IMR-90 (cell line): ENCODE results near the gene MPL. TPM values are rescaled to one million over a fixed set of nuclear protein-coding genes. Genes with fewer than 3 reads are reported as not detected.

ENCODE experiments used
- ATAC-seq: fragments of 200-7000 bp; cut with Tn5 transposase; 2 replicates; pipeline ENCODE4 v1.9.1; 2020; ENCODE audit warnings: low read depth, mild to moderate bottlenecking, moderate library complexity
- BruUV-seq: library from RNA; stranded (reverse); fragments of 400-500 nt; replicated peaks from 2 replicates; lab custom pipeline; 2021; lab: Mats Ljungman, UMichigan
- CTCF ChIA-PET: fragments of 300-600 bp; formaldehyde crosslinking; extraction: SDS; loops from one replicate; lab custom pipeline; 2021; ENCODE audit warnings: antibody characterized with exemption; lab: Yijun Ruan, JAX
- POLR2A ChIA-PET: fragments of 300-600 bp; sonication (Branson Sonifier 250); formaldehyde crosslinking; loops from one replicate; lab custom pipeline; 2022; ENCODE audit warnings: antibody characterized with exemption; ENCODE audit not compliant: unreplicated experiment; lab: Charles Lee
- DNase-seq: peaks from one replicate; pipeline ENCODE4 v3.0.0; 2013
- H2AFZ ChIP-seq: replicated peaks from 2 replicates; pipeline ENCODE3; 2013; ENCODE audit warnings: low read length, mild to moderate bottlenecking; ENCODE audit not compliant: poor library complexity
- H2AK5ac ChIP-seq: 2 replicates; pipeline ENCODE4 v1.6.1; 2013; ENCODE audit warnings: low read depth, low read length, inconsistent platforms
- H2AK9ac ChIP-seq: replicated peaks from 2 replicates; pipeline ENCODE3; 2013; ENCODE audit warnings: mild to moderate bottlenecking, low read depth, low read length, moderate library complexity; ENCODE audit not compliant: poor library complexity
- H2BK120ac ChIP-seq: 2 replicates; pipeline ENCODE4 v1.6.1; 2013; ENCODE audit warnings: low read depth, low read length, inconsistent platforms
- H2BK15ac ChIP-seq: 3 replicates; pipeline ENCODE4 v1.6.1; 2013; ENCODE audit warnings: low read depth, low read length, inconsistent platforms
- H2BK20ac ChIP-seq: 2 replicates; pipeline ENCODE4 v1.6.1; 2013; ENCODE audit warnings: low read depth, mild to moderate bottlenecking, inconsistent platforms, low read length, moderate library complexity
- H2BK5ac ChIP-seq: 2 replicates; pipeline ENCODE4 v1.6.1; 2013; ENCODE audit warnings: mild to moderate bottlenecking, low read depth, low read length, inconsistent platforms; ENCODE audit not compliant: poor library complexity, severe bottlenecking
- H3K14ac ChIP-seq: replicated peaks from 2 replicates; pipeline ENCODE4 v1.6.1; 2013; ENCODE audit warnings: low read depth, low read length, inconsistent platforms
- H3K18ac ChIP-seq: 2 replicates; pipeline ENCODE4 v1.6.1; 2013; ENCODE audit warnings: low read depth, low read length, control low read depth
- H3K23ac ChIP-seq: 2 replicates; pipeline ENCODE4 v1.6.1; 2013; ENCODE audit warnings: low read depth, low read length, inconsistent platforms
- H3K27ac ChIP-seq: 2 replicates; pipeline ENCODE4 v1.5.1; 2013; ENCODE audit warnings: mild to moderate bottlenecking, control low read depth, low read length; ENCODE audit not compliant: insufficient read depth
- H3K27me3 ChIP-seq: 2 replicates; pipeline ENCODE4 v1.6.1; 2013; ENCODE audit warnings: low read length; ENCODE audit not compliant: control insufficient read depth, insufficient read depth
- H3K36me3 ChIP-seq: 2 replicates; pipeline ENCODE4 v1.6.1; 2013; ENCODE audit warnings: low read length, mixed read lengths; ENCODE audit not compliant: control insufficient read depth, insufficient read depth
- H3K4ac ChIP-seq: 2 replicates; pipeline ENCODE4 v1.6.1; 2013; ENCODE audit warnings: low read depth, low read length, inconsistent platforms
- H3K4me1 ChIP-seq: 2 replicates; pipeline ENCODE4 v1.6.1; 2013; ENCODE audit warnings: low read length, mixed read lengths; ENCODE audit not compliant: control insufficient read depth, insufficient read depth
- H3K4me2 ChIP-seq: 2 replicates; pipeline ENCODE4 v1.6.1; 2013; ENCODE audit warnings: low read depth, mild to moderate bottlenecking, control low read depth, low read length, moderate library complexity
- H3K4me3 ChIP-seq: 2 replicates; pipeline ENCODE4 v1.5.1; 2013; ENCODE audit warnings: low read depth, mild to moderate bottlenecking, control low read depth, low read length, moderate library complexity; ENCODE audit not compliant: insufficient read depth
- H3K56ac ChIP-seq: 2 replicates; pipeline ENCODE4 v1.6.1; 2013; ENCODE audit warnings: low read length, inconsistent platforms; ENCODE audit not compliant: insufficient read depth; ENCODE audit errors: extremely low read depth
- H3K79me1 ChIP-seq, 2 experiments: 2 replicates each; pipeline ENCODE4 v1.6.1; 2013; ENCODE audit warnings: low read length in 2 of 2, inconsistent platforms in 1 of 2, low read depth in 1 of 2
- H3K9ac ChIP-seq: 2 replicates; pipeline ENCODE4 v1.6.1; 2013; ENCODE audit warnings: low read depth, low read length, control low read depth
- H3K9me1 ChIP-seq: 2 replicates; pipeline ENCODE4 v1.6.1; 2013; ENCODE audit warnings: low read length, inconsistent platforms; ENCODE audit not compliant: insufficient read depth
- H3K9me3 ChIP-seq: 2 replicates; pipeline ENCODE4 v1.6.1; 2013; ENCODE audit warnings: low read length; ENCODE audit not compliant: control insufficient read depth, insufficient read depth
- H4K20me1 ChIP-seq: 2 replicates; pipeline ENCODE4 v1.6.1; 2013; ENCODE audit warnings: low read length, inconsistent platforms; ENCODE audit not compliant: insufficient read depth
- H4K5ac ChIP-seq: 2 replicates; pipeline ENCODE4 v1.6.1; 2013; ENCODE audit warnings: mild to moderate bottlenecking, low read depth, low read length, control low read depth
- H4K8ac ChIP-seq, 2 experiments: 2 replicates each; pipeline ENCODE4 v1.6.1; 2013; ENCODE audit warnings: low read depth in 2 of 2, low read length in 2 of 2, control low read depth in 1 of 2, inconsistent platforms in 1 of 2
- H4K91ac ChIP-seq: 2 replicates; pipeline ENCODE4 v1.6.1; 2013; ENCODE audit warnings: low read depth, low read length, inconsistent platforms; ENCODE audit not compliant: insufficient read depth
- BHLHE40 ChIP-seq: fragments of 150-350 bp; IDR thresholded peaks from 2 replicates; pipeline ENCODE4 v1.6.1; 2016; ENCODE audit warnings: mild to moderate bottlenecking, low read depth, low read length
- CHD1 ChIP-seq: IDR thresholded peaks from 2 replicates; pipeline ENCODE4 v1.6.1; 2012; ENCODE audit warnings: low read depth, low read length, improper control_type of control experiment
- CTCF ChIP-seq: conservative IDR thresholded peaks from 2 replicates; pipeline ENCODE4 v1.5.1; 2012; ENCODE audit warnings: mild to moderate bottlenecking, low read depth, low read length, improper control_type of control experiment
- FOS ChIP-seq: fragments of 150-350 bp; IDR thresholded peaks from 2 replicates; pipeline ENCODE4 v1.6.1; 2016; ENCODE audit warnings: low read depth, low read length
- MAFK ChIP-seq: IDR thresholded peaks from 2 replicates; pipeline ENCODE4 v1.6.1; 2012; ENCODE audit warnings: low read depth, low read length, improper control_type of control experiment
- MAZ ChIP-seq: IDR thresholded peaks from 2 replicates; pipeline ENCODE4 v1.6.1; 2012; ENCODE audit warnings: low read depth, mild to moderate bottlenecking, low read length, improper control_type of control experiment, moderate library complexity, borderline replicate concordance
- NFE2L2 ChIP-seq: fragments of 150-350 bp; IDR thresholded peaks from 2 replicates; pipeline ENCODE4 v1.6.1; 2016; ENCODE audit warnings: low read depth, mild to moderate bottlenecking, low read length
- POLR2A ChIP-seq: IDR thresholded peaks from 2 replicates; pipeline ENCODE4 v1.6.1; 2012; ENCODE audit warnings: mild to moderate bottlenecking, low read depth, low read length
- RCOR1 ChIP-seq: IDR thresholded peaks from 2 replicates; pipeline ENCODE4 v1.6.1; 2012; ENCODE audit warnings: mild to moderate bottlenecking, low read length, improper control_type of control experiment; ENCODE audit not compliant: insufficient replicate concordance
- SMC3 ChIP-seq: fragments of 150-350 bp; IDR thresholded peaks from 2 replicates; pipeline ENCODE4 v1.6.1; 2016; ENCODE audit warnings: low read depth, mild to moderate bottlenecking, antibody characterized with exemption, low read length, moderate library complexity
- USF2 ChIP-seq: fragments of 150-350 bp; IDR thresholded peaks from 2 replicates; pipeline ENCODE4 v1.6.1; 2017; ENCODE audit warnings: mild to moderate bottlenecking, antibody characterized with exemption, low read length, low read depth
- WGBS, 2 experiments: methylation state at CpG; one replicate each; pipeline versions ENCODE4 v1.1.5 to v1.1.7; 2013; ENCODE audit warnings: missing lambda C conversion rate in 2 of 2; ENCODE audit not compliant: insufficient read length in 1 of 2; ENCODE audit errors: extremely low coverage in 2 of 2; 5-methylcytosine and 5-hydroxymethylcytosine counted together
- dilution Hi-C: fragments of 300-500 bp; cut with HindIII; formaldehyde crosslinking; loops from one replicate; pipeline ENCODE4 v1.14.3; 2018; ENCODE audit warnings: low sequenced_read_pairs; ENCODE audit not compliant: unreplicated experiment
- in situ Hi-C: fragments of 300-500 bp; cut with MboI; formaldehyde crosslinking; loops from 3 replicates; pipeline ENCODE4 v1.14.3; 2019; ENCODE audit warnings: low sequenced_read_pairs, inconsistent platforms, mixed read lengths
- intact Hi-C: fragments of 100-400 bp; cut with micrococcal nuclease; formaldehyde crosslinking; loops from 2 replicates; pipeline ENCODE4 v1.10.0; 2022
- polyA plus RNA-seq, 3 experiments: library from polyadenylated mRNA; depleted of rRNA; stranded (reverse); fragments of >200 nt; gene quantifications; 2 replicates each; pipeline ENCODE4 v1.2.3, GENCODE V29; 2012; ENCODE audit warnings: low replicate concordance in 1 of 3
- total RNA-seq: library from RNA; depleted of rRNA; stranded (reverse); fragments of >200 nt; gene quantifications from 2 replicates; pipeline ENCODE4 v1.2.3, GENCODE V29; 2012

The MPL gene
- total and polyA plus RNA-seq, 2 of the 4 experiments (the other 2 are of a cell fraction) = 0.12 TPM; not detected in 1

- TF ChIP-seq MAZ (no peak; the same call in 1 of the 2 replicates), USF2 (no peak)
Measured at GRCh38 chr1:43389326-43390313, 52.0 kb downstream of the MPL start, which contains the start of the genes MED8 and SZT2 (continued).

GRCh38 chr1:43392702-43393101, 55.1 kb downstream of the MPL start:
- no peak for ATAC-seq
- H3K4me2 ChIP-seq = no peak overlapping the region
- no peaks in the 10 kb centered on the region for H3K27me3 ChIP-seq
- no peak overlapping the region for H4K91ac ChIP-seq
- H3K56ac ChIP-seq = no peak overlapping the region
- peaks cover 8% of the 10 kb centered on the region for H3K4me1 ChIP-seq
- peaks cover 10% of the 10 kb centered on the region; the same call in 1 of the 2 replicates for H4K20me1 ChIP-seq
- H4K8ac ChIP-seq = no peak overlapping the region
- H4K5ac ChIP-seq = no peak overlapping the region
- intact Hi-C loops = no loop called here
- H2AK5ac ChIP-seq = no peak overlapping the region
- H2BK5ac ChIP-seq = no peak overlapping the region
- H3K9me3 ChIP-seq = no peaks in the 10 kb centered on the region
- no peak overlapping the region for H2AK9ac ChIP-seq
- H3K9me1 ChIP-seq = peaks cover 7% of the 10 kb centered on the region
- H3K27ac ChIP-seq = no peak overlapping the region
- POLR2A ChIA-PET = no interaction called here
- CTCF ChIA-PET = no interaction called here
- no peak overlapping the region for H3K23ac ChIP-seq
- BruUV-seq = no TSS peak
- H3K14ac ChIP-seq = no peak overlapping the region
- dilution Hi-C loops = no loop called here
- H3K4me3 ChIP-seq = no peak overlapping the region
- H3K4ac ChIP-seq = no peak overlapping the region
- no peak overlapping the region for H2AFZ ChIP-seq
- no peak for DNase-seq
- H3K36me3 ChIP-seq = peaks cover 2% of the 10 kb centered on the region
- no peak overlapping the region for H2BK15ac ChIP-seq
- peaks cover 32 to 78% of the 10 kb centered on the region in 2 experiments for H3K79me1 ChIP-seq
- in situ Hi-C loops = no loop called here
- no peak overlapping the region for H3K18ac ChIP-seq
- no peak overlapping the region for H2BK120ac ChIP-seq
- TF ChIP-seq POLR2A (no peak), SMC3 (no peak), MAFK (no peak), NFE2L2 (no peak), CTCF (no peak), USF2 (no peak), BHLHE40 (no peak), RCOR1 (no peak), FOS (no peak), CHD1 (no peak)
- H2BK20ac ChIP-seq = no peak overlapping the region
- no CpG with 5 or more reads among the region's 3 CpGs for WGBS, 2 experiments
- no peak overlapping the region for H3K9ac ChIP-seq
